Measurements from ENCODE around the gene PDE4B. TPM values are rescaled to one million over a fixed set of nuclear protein-coding genes. Genes with fewer than 3 reads are reported as not detected.

PDE4B gene
- total RNA-seq, 4 donors from 2014 or later = 0.08 to 6.7 (median 3.4) TPM

GRCh38 chr1:65820983-65821382, 28.3 kb downstream of the PDE4B start:
- no peaks in the 10 kb centered on the region for H3K27me3 ChIP-seq
- no peak for DNase-seq
- H3K36me3 ChIP-seq = no peaks in the 10 kb centered on the region
- H3K27ac ChIP-seq = no peak overlapping the region
- 71 to 92% methylated on average over 1 of the region's 1 CpG for WGBS, 2 donors
- H3K9me3 ChIP-seq = peaks cover 0 to 5% (median 0%) of the 10 kb centered on the region in 3 donors
- no peak overlapping the region for H3K4me3 ChIP-seq
- intact Hi-C loops (cut with DNase I) = no loop called here
- no peak for TF ChIP-seq CTCF (IDR thresholded peaks at IDR 0.05)
- TF ChIP-seq POLR2A (IDR thresholded peaks at IDR 0.05) = no peak
- no peaks in the 10 kb centered on the region for H3K4me1 ChIP-seq

- intact Hi-C loops (cut with DNase I) = no loop called here
- H3K4me1 ChIP-seq = no peaks in the 10 kb centered on the region
- no peaks in the 10 kb centered on the region for H3K36me3 ChIP-seq
- no peak overlapping the region for H3K4me3 ChIP-seq
- H3K27ac ChIP-seq = no peak overlapping the region
- peaks cover 0 to 5% (median 0%) of the 10 kb centered on the region in 3 donors for H3K9me3 ChIP-seq
- no peaks in the 10 kb centered on the region for H3K27me3 ChIP-seq
- no peak for DNase-seq
- TF ChIP-seq POLR2A (IDR thresholded peaks at IDR 0.05) (no peak), CTCF (IDR thresholded peaks at IDR 0.05) (no peak)
Observed at GRCh38 chr1:65821386-65821785, 28.7 kb downstream of the PDE4B start.

GRCh38 chr1:65824103-65824502, 31.4 kb downstream of the PDE4B start:
- peaks cover 0 to 5% (median 0%) of the 10 kb centered on the region in 3 donors for H3K9me3 ChIP-seq
- no peaks in the 10 kb centered on the region for H3K27me3 ChIP-seq
- H3K27ac ChIP-seq = no peak overlapping the region
- no peak for DNase-seq
- no peaks in the 10 kb centered on the region for H3K36me3 ChIP-seq
- TF ChIP-seq CTCF (IDR thresholded peaks at IDR 0.05) (no peak), POLR2A (IDR thresholded peaks at IDR 0.05) (no peak)
- no peaks in the 10 kb centered on the region for H3K4me1 ChIP-seq
- no peak overlapping the region for H3K4me3 ChIP-seq
- intact Hi-C loops (cut with DNase I) = no loop called here

GRCh38 chr1:65825741-65826140, 33.0 kb downstream of the PDE4B start:
- intact Hi-C loops (cut with DNase I) = no loop called here
- TF ChIP-seq CTCF (IDR thresholded peaks at IDR 0.05) = no peak
- TF ChIP-seq POLR2A (IDR thresholded peaks at IDR 0.05) = no peak
- Histone ChIP-seq H3K36me3 (no peaks in the 10 kb centered on the region), H3K4me3 (no peak overlapping the region), H3K27me3 (no peaks in the 10 kb centered on the region), H3K27ac (no peak overlapping the region), H3K4me1 (no peaks in the 10 kb centered on the region), H3K9me3 (peaks cover 0 to 5% (median 0%) of the 10 kb centered on the region in 3 donors)
- WGBS, 2 donors = 65 to 77% methylated on average over 1 of the region's 1 CpG
- DNase-seq = no peak

- intact Hi-C loops (cut with DNase I) = no loop called here
- H3K27me3 ChIP-seq = no peaks in the 10 kb centered on the region
- no peak for DNase-seq
- TF ChIP-seq CTCF (IDR thresholded peaks at IDR 0.05) = no peak
- no peak for TF ChIP-seq POLR2A (IDR thresholded peaks at IDR 0.05)
- H3K4me3 ChIP-seq = no peak overlapping the region
- H3K9me3 ChIP-seq = peaks cover 0 to 5% (median 0%) of the 10 kb centered on the region in 3 donors
- H3K27ac ChIP-seq = no peak overlapping the region
- H3K4me1 ChIP-seq = no peaks in the 10 kb centered on the region
- WGBS, 2 donors = 61 to 69% methylated on average over 3 of the region's 3 CpGs
- H3K36me3 ChIP-seq = no peaks in the 10 kb centered on the region
Observed at GRCh38 chr1:65826782-65827181, 34.1 kb downstream of the PDE4B start.

All from esophagus squamous epithelium (tissue), 5 donors.